ENCODE data around the gene BDH2.

The BDH2 gene

GRCh38 chr4:103099691-103100392 is at the start of gene BDH2:
Gene BDH2 (minus strand): TSS chr4:103099834. CDS start chr4:103096254, 3,580 bp downstream.
- peak; percentile 77 for DNase-seq

GRCh38 chr4:103144926-103145325 is 45.3 kb upstream of the BDH2 start:
- no peak for DNase-seq

GRCh38 chr4:103137446-103137827 is 37.8 kb upstream of the BDH2 start:
- DNase-seq = no peak

- DNase-seq = no peak
These were observed 37.2 kb upstream of the BDH2 start for GRCh38 chr4:103136671-103137445.

GRCh38 chr4:103129174-103129573 is 29.5 kb upstream of the BDH2 start:
- no peak for DNase-seq

GRCh38 chr4:103126126-103126525 is 26.5 kb upstream of the BDH2 start:
- no peak for DNase-seq

- DNase-seq = no peak
These were observed 23.5 kb upstream of the BDH2 start for GRCh38 chr4:103123114-103123513.

GRCh38 chr4:103118166-103118565 is 18.5 kb upstream of the BDH2 start:
- no peak for DNase-seq

GRCh38 chr4:103111598-103111997 is 12.0 kb upstream of the BDH2 start:
- no peak for DNase-seq

- DNase-seq = no peak
These were observed 8.9 kb upstream of the BDH2 start for GRCh38 chr4:103108542-103108941.

- no peak for DNase-seq
These were observed 6.1 kb upstream of the BDH2 start for GRCh38 chr4:103105558-103106356.

GRCh38 chr4:103104886-103105285 is 5.3 kb upstream of the BDH2 start:
- no peak for DNase-seq

- no peak for DNase-seq
These were observed 1.1 kb upstream of the BDH2 start for GRCh38 chr4:103100691-103101090.

- DNase-seq = no peak
These were observed 736 bp downstream of the BDH2 start for GRCh38 chr4:103098756-103099440.

GRCh38 chr4:103098341-103098740 is 1.3 kb downstream of the BDH2 start:
- DNase-seq = no peak

- DNase-seq = no peak
These were observed 2.5 kb downstream of the BDH2 start for GRCh38 chr4:103097112-103097511.

- DNase-seq = no peak
These were observed 4.6 kb downstream of the BDH2 start for GRCh38 chr4:103095080-103095479.

- no peak for DNase-seq
These were observed 7.4 kb downstream of the BDH2 start for GRCh38 chr4:103092245-103092644.

GRCh38 chr4:103091601-103092223 is 7.9 kb downstream of the BDH2 start:
- DNase-seq = peak; percentile 50

- DNase-seq = no peak
These were observed 10.2 kb downstream of the BDH2 start for GRCh38 chr4:103089481-103089880.

GRCh38 chr4:103086551-103086950 is 13.1 kb downstream of the BDH2 start:
- DNase-seq = no peak

GRCh38 chr4:103085555-103086196 is 14.0 kb downstream of the BDH2 start:
- DNase-seq = no peak

Data from NCI-H1436 treated with DMSO at 0.1 percent for 48 hours (cell line).